ENCODE measurements around the gene RANBP3L.

- TF ChIP-seq CTCF (IDR thresholded peaks at IDR 0.05; ENCODE audit: insufficient read depth, low read length, poor library complexity, severe bottlenecking) (no peak), EZH2phosphoT487 (conservative IDR thresholded peaks at IDR 0.05; ENCODE audit: low read length) (no peak)
Measured at GRCh38 chr5:36346896-36347690, 45.4 kb upstream of the RANBP3L start.

Data from SU-DHL-6 (cell line).